ENCODE data around the gene DZIP3. TPM values are rescaled to one million over a fixed set of nuclear protein-coding genes. Genes with fewer than 3 reads are reported as not detected.

DZIP3 gene, protein sequence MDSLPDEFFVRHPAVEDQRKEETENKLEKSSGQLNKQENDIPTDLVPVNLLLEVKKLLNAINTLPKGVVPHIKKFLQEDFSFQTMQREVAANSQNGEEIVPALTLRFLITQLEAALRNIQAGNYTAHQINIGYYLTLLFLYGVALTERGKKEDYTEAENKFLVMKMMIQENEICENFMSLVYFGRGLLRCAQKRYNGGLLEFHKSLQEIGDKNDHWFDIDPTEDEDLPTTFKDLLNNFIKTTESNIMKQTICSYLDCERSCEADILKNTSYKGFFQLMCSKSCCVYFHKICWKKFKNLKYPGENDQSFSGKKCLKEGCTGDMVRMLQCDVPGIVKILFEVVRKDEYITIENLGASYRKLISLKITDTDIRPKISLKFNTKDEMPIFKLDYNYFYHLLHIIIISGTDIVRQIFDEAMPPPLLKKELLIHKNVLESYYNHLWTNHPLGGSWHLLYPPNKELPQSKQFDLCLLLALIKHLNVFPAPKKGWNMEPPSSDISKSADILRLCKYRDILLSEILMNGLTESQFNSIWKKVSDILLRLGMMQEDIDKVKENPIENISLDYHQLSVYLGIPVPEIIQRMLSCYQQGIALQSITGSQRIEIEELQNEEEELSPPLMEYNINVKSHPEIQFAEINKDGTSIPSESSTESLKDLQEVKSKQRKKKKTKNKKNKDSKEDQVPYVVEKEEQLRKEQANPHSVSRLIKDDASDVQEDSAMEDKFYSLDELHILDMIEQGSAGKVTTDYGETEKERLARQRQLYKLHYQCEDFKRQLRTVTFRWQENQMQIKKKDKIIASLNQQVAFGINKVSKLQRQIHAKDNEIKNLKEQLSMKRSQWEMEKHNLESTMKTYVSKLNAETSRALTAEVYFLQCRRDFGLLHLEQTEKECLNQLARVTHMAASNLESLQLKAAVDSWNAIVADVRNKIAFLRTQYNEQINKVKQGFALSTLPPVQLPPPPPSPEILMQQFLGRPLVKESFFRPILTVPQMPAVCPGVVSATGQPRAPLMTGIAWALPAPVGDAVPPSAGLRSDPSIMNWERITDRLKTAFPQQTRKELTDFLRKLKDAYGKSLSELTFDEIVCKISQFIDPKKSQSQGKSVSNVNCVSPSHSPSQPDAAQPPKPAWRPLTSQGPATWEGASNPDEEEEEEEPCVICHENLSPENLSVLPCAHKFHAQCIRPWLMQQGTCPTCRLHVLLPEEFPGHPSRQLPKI
- total RNA-seq = 4.7 and 4.9 TPM in 2 replicates

DNA sequence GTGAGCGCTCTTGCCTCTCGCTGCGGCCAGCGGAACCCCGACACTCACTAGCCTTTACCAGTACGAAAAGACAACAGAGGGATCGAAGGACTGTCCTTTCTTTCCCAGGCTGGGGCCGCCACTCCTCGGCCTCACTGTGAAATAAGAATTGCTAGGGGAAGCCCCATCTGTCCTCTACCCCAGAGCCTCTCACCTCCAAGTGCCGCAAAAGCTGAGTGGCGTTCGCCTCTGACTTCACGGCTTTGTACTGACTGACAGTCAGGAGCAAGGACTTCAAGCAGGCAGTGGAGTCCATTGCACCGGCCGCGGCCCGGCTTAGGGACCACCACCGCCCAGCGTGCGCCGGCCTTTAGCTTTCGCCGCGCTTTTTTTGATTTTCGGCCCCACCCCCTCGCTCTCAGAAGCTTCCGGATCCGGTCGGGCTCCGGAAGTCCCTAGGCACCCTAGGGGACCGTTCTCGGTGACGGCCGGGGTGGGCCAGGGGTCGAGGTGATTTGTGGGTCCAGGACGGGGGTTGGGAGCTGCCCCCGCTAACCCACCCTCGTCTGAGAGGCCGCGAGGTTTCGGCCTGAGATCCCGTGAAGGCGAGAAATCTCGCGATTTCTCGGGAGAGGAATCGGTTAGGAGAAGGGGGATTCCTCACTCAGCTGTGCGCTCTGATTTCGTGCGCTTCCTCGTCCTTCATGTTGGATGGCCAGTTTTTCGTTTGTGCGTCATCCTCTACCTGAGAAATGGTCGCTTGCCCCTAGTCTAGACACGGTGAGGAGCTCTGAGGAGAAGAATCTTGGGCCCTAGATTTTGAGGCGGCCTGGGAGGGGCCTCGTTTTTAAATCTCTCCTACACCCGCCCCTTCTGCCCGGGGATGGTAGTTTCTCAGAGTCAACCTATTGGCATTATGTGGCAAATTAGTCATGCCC is at the start of gene DZIP3, which contains the start of gene CIP2A:
Gene DZIP3 (plus strand): TSS at position 642 of the 917 bp plus-strand sequence. CDS start 15,685 bp downstream, outside the sequence.
Gene CIP2A (minus strand): TSS at position 358 of the 917 bp plus-strand sequence. CDS start 63 bp downstream, at position 295.

Other genes starting within 250 kb of the DZIP3 start
- 0.19 and 0.21 TPM in 2 replicates for gene MYH15, start 79.1 kb upstream of the DZIP3 start, total RNA-seq
- 12.8 and 15.2 TPM in 2 replicates for gene CIP2A, start 284 bp upstream of the DZIP3 start, total RNA-seq
- not detected in 2 replicates for gene RETNLB, start 167.7 kb downstream of the DZIP3 start, total RNA-seq
- not detected in 2 replicates for gene TRAT1, start 233.1 kb downstream of the DZIP3 start, total RNA-seq

All from airway epithelial cell (primary cell).